GM19467 (cell line): ENCODE data around the gene PIGO.

Experiments used
- ATAC-seq: cut with Tn5 transposase; IDR thresholded peaks from one replicate; pipeline ENCODE4 v1.9.1; 2021; ENCODE audit warnings: mild to moderate bottlenecking, moderate library complexity; ENCODE audit not compliant: unreplicated experiment

The PIGO gene

GRCh38 chr9:35096035-35096849, at the start of gene PIGO:
PIGO (minus strand) TSS chr9:35096591; CDS start chr9:35095565, 1,026 bp downstream.
- ATAC-seq: peak; percentile 84

GRCh38 chr9:35142037-35142436, 45.6 kb upstream of the PIGO start:
- no peak for ATAC-seq

- no peak for ATAC-seq
Observed at GRCh38 chr9:35140093-35140492, 43.7 kb upstream of the PIGO start.

DNA sequence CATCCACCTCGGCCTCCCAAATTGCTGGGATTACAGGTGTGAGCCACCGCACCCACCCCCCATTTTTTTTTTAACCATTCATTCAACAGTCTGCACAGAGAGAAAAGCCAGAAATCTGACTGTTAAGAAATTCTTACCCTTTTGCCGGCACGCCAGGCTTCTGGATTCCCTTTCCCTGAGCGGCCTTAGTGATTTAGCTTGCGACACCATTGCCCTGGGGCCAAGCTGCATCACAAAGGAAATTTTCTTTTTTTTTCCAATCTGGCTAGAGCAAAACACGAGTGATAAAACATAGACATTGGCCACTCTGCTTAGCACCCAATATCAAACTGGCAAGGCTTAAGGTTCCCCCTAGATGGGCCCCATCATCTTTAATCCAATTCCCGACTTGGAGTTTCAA, 40.5 kb upstream of the PIGO start:
- no peak for ATAC-seq

- no peak for ATAC-seq
Observed at GRCh38 chr9:35135988-35136387, 39.6 kb upstream of the PIGO start.

DNA sequence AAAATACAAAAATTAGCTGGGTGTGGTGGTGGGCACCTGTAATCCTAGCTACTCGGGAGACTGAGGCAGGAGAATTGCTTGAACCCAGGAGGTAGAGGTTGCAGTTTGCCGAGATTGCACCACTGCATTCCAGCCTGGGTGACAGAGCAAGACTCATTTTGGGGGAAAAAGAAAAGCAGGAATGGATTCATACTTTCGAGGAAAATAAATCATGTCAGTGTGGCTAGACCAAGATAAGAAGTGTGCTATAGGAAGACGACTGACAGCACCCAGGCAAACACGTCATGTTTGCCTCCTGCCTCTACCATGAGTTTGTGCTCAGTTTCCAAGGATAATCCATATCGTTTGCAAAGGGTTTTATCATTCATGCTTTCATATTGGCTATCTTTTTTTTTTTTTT, 38.5 kb upstream of the PIGO start:
- ATAC-seq: no peak

DNA sequence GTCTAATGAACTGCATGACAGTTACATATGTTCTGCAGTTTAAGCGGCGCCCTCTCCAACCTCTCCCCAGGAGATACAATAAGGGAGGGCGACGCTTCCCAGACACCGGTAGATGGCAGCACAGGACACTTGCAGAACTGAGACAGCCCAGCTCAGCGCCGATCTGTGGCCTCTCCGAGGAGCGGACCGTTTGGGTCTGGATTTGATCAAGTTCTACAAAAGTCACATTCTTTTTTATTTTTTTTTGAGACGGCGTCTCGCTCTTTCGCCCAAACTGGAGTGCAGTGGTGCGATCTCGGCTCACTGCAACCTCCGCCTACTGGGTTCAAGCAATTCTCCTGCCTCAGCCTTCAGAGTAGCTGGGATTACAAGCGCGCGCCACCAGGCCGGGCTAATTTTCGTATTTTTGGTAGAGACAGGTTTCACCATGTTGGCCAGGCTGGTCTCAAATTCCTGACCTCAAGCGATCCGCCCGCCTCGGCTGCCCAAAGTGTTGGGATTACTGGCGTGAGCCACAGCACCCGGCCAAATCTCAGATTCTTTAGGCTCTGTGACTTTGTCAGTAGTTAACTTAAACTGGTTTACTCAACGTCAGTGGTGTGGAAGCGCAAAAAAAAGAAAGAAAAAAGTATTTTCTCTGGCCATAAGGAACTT, 20.6 kb upstream of the PIGO start:
- peak; percentile 50 for ATAC-seq

- no peak for ATAC-seq
Observed at GRCh38 chr9:35116539-35116897, 20.1 kb upstream of the PIGO start.

- peak; percentile 48 for ATAC-seq
Observed at GRCh38 chr9:35115680-35116538, 19.5 kb upstream of the PIGO start, which contains the start of gene ATOSB. ATOSB (minus strand) TSS chr9:35115862; CDS start chr9:35108274, 7,588 bp downstream.

DNA sequence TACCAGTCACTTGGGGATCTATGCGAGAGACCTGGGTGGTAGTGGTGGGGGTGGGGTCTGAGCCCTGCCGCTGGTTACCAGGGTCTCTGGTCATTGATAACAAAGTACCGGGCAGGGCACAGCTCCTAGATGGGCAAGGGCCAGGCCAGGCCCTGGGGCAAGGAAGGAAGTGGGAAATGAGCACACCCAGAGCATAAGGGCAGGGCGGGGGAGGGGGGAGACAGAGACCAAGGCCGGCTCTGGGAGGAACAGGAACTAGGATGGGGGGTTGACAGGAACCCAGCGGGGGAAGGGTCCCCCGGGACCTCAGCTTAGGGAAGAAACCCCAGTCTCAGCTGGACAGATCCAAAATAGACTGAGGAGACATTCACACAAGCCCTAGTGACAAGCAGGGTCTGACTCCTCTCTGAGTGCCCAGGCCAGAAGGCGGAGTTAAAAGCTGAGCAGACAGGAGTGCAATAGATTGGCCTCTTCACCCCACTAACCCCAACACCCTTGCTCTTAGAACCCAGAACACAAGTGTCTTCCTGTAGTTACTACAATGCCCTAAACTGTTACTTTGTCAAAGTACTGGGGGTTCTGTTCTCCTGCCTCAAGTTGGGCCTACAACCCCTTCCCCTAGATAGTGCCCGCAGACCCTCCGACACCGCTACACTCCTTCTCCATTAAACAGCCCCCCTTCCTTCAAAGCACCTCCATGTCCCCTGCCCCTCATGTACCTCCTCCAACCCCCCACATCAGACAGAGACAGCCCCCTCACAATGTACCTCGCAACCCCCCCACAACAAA, 18.6 kb upstream of the PIGO start:
- no peak for ATAC-seq

- no peak for ATAC-seq
Observed at GRCh38 chr9:35114113-35114839, 17.9 kb upstream of the PIGO start.

DNA sequence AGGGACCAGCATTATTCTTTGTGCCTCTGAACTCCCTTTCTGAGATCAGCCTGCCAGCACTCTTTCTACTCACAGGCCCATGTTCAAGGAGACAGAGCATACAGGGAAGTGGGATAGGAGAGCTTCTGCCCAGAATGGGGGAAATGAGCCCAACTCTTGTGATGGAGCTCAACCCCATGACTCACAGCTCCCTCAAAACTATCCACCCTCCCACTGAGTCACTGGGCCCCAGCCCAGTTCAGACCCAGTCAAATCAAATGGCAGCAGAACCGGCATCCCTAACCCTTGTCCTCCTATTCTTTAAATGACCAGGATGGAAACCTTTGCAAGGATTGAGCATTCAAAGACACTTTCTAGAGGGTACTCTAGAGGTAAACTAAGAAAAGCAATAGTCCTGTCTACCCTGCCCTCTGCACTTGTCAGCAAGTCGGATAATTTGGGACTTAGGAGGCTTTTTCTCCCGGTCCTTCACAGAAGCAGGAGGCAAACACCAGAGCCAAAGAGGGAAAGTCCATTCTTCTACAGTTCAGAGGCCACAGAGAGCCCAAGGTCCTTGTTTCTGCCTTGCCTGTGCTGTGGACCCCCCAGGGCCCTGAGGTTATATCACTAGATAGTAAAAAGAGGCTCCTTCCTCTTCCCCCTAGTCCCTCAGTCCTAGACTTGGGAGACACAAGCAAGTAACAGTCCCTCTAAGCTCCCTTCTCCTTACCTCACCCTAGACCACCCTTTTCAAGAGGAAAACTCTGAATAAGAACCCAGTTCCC, 16.0 kb upstream of the PIGO start:
- no peak for ATAC-seq

- peak; percentile 53 for ATAC-seq
Observed at GRCh38 chr9:35111001-35111933, 14.9 kb upstream of the PIGO start.

DNA sequence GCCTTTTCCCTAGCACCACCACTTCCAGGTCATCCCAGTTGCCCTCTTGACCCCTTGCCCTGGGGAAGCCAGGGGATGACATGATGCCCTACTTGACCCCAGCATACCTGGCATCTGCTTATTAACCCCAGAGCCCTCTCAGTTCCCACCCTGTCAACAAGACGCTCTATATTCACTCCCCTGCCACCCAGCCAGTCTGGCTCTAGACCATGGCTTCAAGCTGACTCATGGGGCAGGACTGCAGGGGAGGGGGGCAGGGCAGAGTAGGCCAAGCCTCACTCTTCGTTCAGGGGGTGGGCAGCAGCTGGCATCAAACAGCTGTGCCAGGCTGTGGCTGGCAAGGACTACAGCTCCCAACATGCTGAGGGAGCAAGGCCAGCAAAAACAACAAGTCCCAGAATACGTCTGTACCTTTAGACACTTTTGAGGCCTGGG, 14.0 kb upstream of the PIGO start:
- no peak for ATAC-seq

GRCh38 chr9:35108946-35109575, 12.7 kb upstream of the PIGO start:
- no peak for ATAC-seq

- ATAC-seq: no peak
Observed at GRCh38 chr9:35108461-35108860, 12.1 kb upstream of the PIGO start.
